Spleen (tissue), 11 donors: ENCODE data around the gene RUNDC1. TPM values are rescaled to one million over a fixed set of nuclear protein-coding genes. Genes with fewer than 3 reads are reported as not detected.

Source experiments
- DNase-seq: peaks from one replicate; pipeline ENCODE4 v3.0.0-alpha.2; 2020
- H3K27ac ChIP-seq, 8 donors: fragments of 200-600 bp; sonication (generic) in 7 of 8; 1 replicate in 4 of 8; 2 replicates in 4 of 8; pipeline versions ENCODE4 v1.5.0 to v1.8.0; 2016 to 2021; ENCODE audit warnings: inconsistent platforms in 4 of 8, mild to moderate bottlenecking in 4 of 8, moderate library complexity in 1 of 8
- H3K27me3 ChIP-seq, 7 donors: fragments of 200-600 bp; sonication (generic) in 6 of 7; replicated peaks in 1 of 7; 1 replicate in 4 of 7; 2 replicates in 3 of 7; pipeline versions ENCODE4 v1.5.0 to v1.8.0; 2016 to 2021; ENCODE audit warnings: inconsistent platforms in 3 of 7, mild to moderate bottlenecking in 1 of 7
- H3K36me3 ChIP-seq, 6 donors: fragments of 200-600 bp; sonication (generic) in 5 of 6; 1 replicate in 4 of 6; 2 replicates in 2 of 6; pipeline versions ENCODE4 v1.5.0 to v1.8.0; 2016 to 2021; ENCODE audit warnings: inconsistent platforms in 2 of 6
- H3K4me1 ChIP-seq, 6 donors: fragments of 200-600 bp; sonication (generic) in 5 of 6; 1 replicate in 3 of 6; 2 replicates in 3 of 6; pipeline versions ENCODE4 v1.5.0 to v1.8.0; 2016 to 2021; ENCODE audit warnings: inconsistent platforms in 3 of 6
- H3K4me3 ChIP-seq, 8 donors: fragments of 200-600 bp; sonication (generic) in 7 of 8; 1 replicate in 4 of 8; 2 replicates in 4 of 8; pipeline versions ENCODE4 v1.5.0 to v1.8.0; 2016 to 2021; ENCODE audit warnings: inconsistent platforms in 4 of 8, mild to moderate bottlenecking in 4 of 8, moderate library complexity in 2 of 8
- H3K9me3 ChIP-seq, 8 donors: fragments of 200-600 bp; sonication (generic) in 7 of 8; 1 replicate in 4 of 8; 2 replicates in 4 of 8; pipeline versions ENCODE4 v1.5.0 to v1.8.0; 2016 to 2021; ENCODE audit warnings: inconsistent platforms in 4 of 8
- CTCF ChIP-seq, 11 experiments: fragments of 200-600 bp in 7 of 11; fragments of 450-650 bp in 4 of 11; sonication (generic) in 4 of 11; IDR thresholded peaks in 8 of 11; conservative IDR thresholded peaks in 3 of 11; 1 replicate in 7 of 11; 2 replicates in 4 of 11; pipeline versions ENCODE4 v1.4.0 to v1.8.0; 2016 to 2021; ENCODE audit warnings: antibody characterized with exemption in 11 of 11, inconsistent platforms in 4 of 11, mild to moderate bottlenecking in 1 of 11
- POLR2A ChIP-seq, 3 donors: fragments of 450-650 bp; IDR thresholded peaks; one replicate each; pipeline ENCODE4 v1.5.1; 2017; ENCODE audit warnings: antibody characterized with exemption in 3 of 3, mild to moderate bottlenecking in 1 of 3
- POLR2AphosphoS5 ChIP-seq, 3 donors: sonication (generic); formaldehyde crosslinking; IDR thresholded peaks; one replicate each; pipeline ENCODE4 v1.5.1; 2017; ENCODE audit warnings: antibody characterized with exemption in 3 of 3
- WGBS, 5 donors: extraction: QIAGEN DNeasy Blood & Tissue Kit in 3 of 5; methylation state at CpG; one replicate each; pipeline versions ENCODE4 v1.1.5 to v1.1.7; 2013 to 2018; 5-methylcytosine and 5-hydroxymethylcytosine counted together
- intact Hi-C: fragments of 100-400 bp; cut with DNase I; formaldehyde crosslinking; loops from one replicate; pipeline ENCODE4 v1.15.0; 2023; ENCODE audit warnings: low total_unique reads
- polyA plus RNA-seq, 3 donors: library from polyadenylated mRNA; stranded (reverse); fragments of 200-250 nt; gene quantifications; one replicate each; pipeline ENCODE4 v1.2.1, GENCODE V29; 2013
- total RNA-seq, 7 donors: library from RNA; depleted of rRNA in 3 of 7; stranded (reverse); fragments of >200 nt in 3 of 7; fragmentation: NEBNext Ultra II Directional in 4 of 7; extraction: Animal tissue kit (Norgen Biotek cat#: 25700) in 4 of 7; gene quantifications; one replicate each; pipeline versions ENCODE4 v1.1.0 to v1.2.1, GENCODE V29; 2016 to 2021
- donor health status: healthy with polysubstance abuse.
- donor health status: DM: no; HTN: no; CAD: no; lungs with moderate emphysema.
- donor health status: DM: no; HTN: no; CAD: no.
- donor health status: Bipolar disorder and iron deficiency.
- donor health status: healthy.
- donor health status: DM: no; HTN: no; CAD: no.
- donor health status: DM: yes; HTN: yes; CAD: no.

Gene RUNDC1
- total and polyA plus RNA-seq, 10 donors = 6.7 to 27.9 (median 19.3) TPM

GRCh38 chr17:42997390-42997983 lies 17.1 kb downstream of the RUNDC1 start:
- peaks cover 0 to 62% (median 41%) of the 10 kb centered on the region in 6 donors for H3K36me3 ChIP-seq
- H3K9me3 ChIP-seq = no peaks in the 10 kb centered on the region
- intact Hi-C loops = no loop called here
- H3K4me1 ChIP-seq = peaks cover 13 to 52% (median 42%) of the 10 kb centered on the region in 6 donors
- no peak for DNase-seq
- no peak for TF ChIP-seq POLR2A (IDR thresholded peaks at IDR 0.05)
- TF ChIP-seq CTCF (IDR thresholded peaks at IDR 0.05 in 8 of 11, conservative IDR thresholded peaks at IDR 0.05 in 3 of 11) = no peak
- TF ChIP-seq POLR2AphosphoS5 (IDR thresholded peaks at IDR 0.05) = no peak
- no peaks in the 10 kb centered on the region for H3K27me3 ChIP-seq
- H3K27ac ChIP-seq = peak overlapping the region; percentile 45 to 96 (median 90)
- WGBS, 5 donors = 24 to 39% (median 28%) methylated on average over 5 of the region's 5 CpGs
- H3K4me3 ChIP-seq = peak overlapping the region in 5 of 8 donors; percentile 62 to 97 (median 67)

GRCh38 chr17:42997984-42998938 lies 17.9 kb downstream of the RUNDC1 start, which contains the start of gene RPL27:
Gene RPL27, plus strand, starts transcription at chr17:42998419. Its CDS starts 332 bp downstream, at chr17:42998751.
- peak; percentile 98 for DNase-seq
- intact Hi-C loops = no loop called here
- H3K27ac ChIP-seq = peak within 1 kb of the TSS; percentile 82 to 96 (median 91)
- no peaks in the 10 kb centered on the region for H3K27me3 ChIP-seq
- H3K36me3 ChIP-seq = peaks cover 0 to 62% (median 42%) of the 10 kb centered on the region in 6 donors
- peaks cover 13 to 60% (median 48%) of the 10 kb centered on the region in 6 donors for H3K4me1 ChIP-seq
- peak within 1 kb of the TSS; percentile 62 to 97 (median 73) for H3K4me3 ChIP-seq
- WGBS, 5 donors = 0 to 1% (median 0%) methylated on average over 35 to 49 of the region's 49 CpGs
- TF ChIP-seq POLR2A (IDR thresholded peaks at IDR 0.05) (peak in 1 of 3 donors; percentile 23), CTCF (IDR thresholded peaks at IDR 0.05 in 8 of 11, conservative IDR thresholded peaks at IDR 0.05 in 3 of 11) (peak; percentile 93 to 100 (median 99)), POLR2AphosphoS5 (IDR thresholded peaks at IDR 0.05) (peak; percentile 95 to 98 (median 95))
- no peaks in the 10 kb centered on the region for H3K9me3 ChIP-seq

- TF ChIP-seq POLR2A (IDR thresholded peaks at IDR 0.05) (no peak), POLR2AphosphoS5 (IDR thresholded peaks at IDR 0.05) (no peak), CTCF (IDR thresholded peaks at IDR 0.05 in 8 of 11, conservative IDR thresholded peaks at IDR 0.05 in 3 of 11) (no peak)
- WGBS, 5 donors = 7 to 21% (median 15%) methylated on average over 10 of the region's 10 CpGs
Measured at GRCh38 chr17:42999003-42999525, 18.7 kb downstream of the RUNDC1 start.

More at GRCh38 chr17:42999003-42999525, 18.7 kb downstream of the RUNDC1 start:
- Histone ChIP-seq H3K9me3 (no peaks in the 10 kb centered on the region), H3K36me3 (peaks cover 0 to 62% (median 43%) of the 10 kb centered on the region in 6 donors), H3K27ac (peak overlapping the region; percentile 82 to 96 (median 91)), H3K27me3 (no peaks in the 10 kb centered on the region), H3K4me3 (peak overlapping the region; percentile 62 to 97 (median 73)), H3K4me1 (peaks cover 13 to 66% (median 52%) of the 10 kb centered on the region in 6 donors)
- DNase-seq = no peak
- intact Hi-C loops = no loop called here
